ENCODE results near the gene IL12RB1. TPM values are rescaled to one million over a fixed set of nuclear protein-coding genes. Genes with fewer than 3 reads are reported as not detected.

IL12RB1 gene
- polyA plus RNA-seq, 1 experiment, result 0.10 TPM

- no peak for DNase-seq (ENCODE audit: low read depth)
- TF ChIP-seq CTCF (IDR thresholded peaks at IDR 0.05; ENCODE audit: insufficient read depth, low read depth, low read length), result no peak
- Histone ChIP-seq H3K27me3 (ENCODE audit: control insufficient read depth, insufficient read depth, low read length) (no peaks in the 10 kb centered on the region), H3K36me3 (ENCODE audit: control insufficient read depth, insufficient read depth, low read length) (peaks cover 13% of the 10 kb centered on the region), H3K4me3 (ENCODE audit: low read depth, low read length) (no peak overlapping the region)
- POLR2A ChIA-PET, result no interaction called here
- CTCF ChIA-PET, result interaction anchor here (0.6 to 1.0 kb wide), 2 partner anchors 22 to 48 kb away, joined by 3 read pairs; no protein-coding TSS in a partner anchor
Measured at GRCh38 chr19:18009412-18010066, 77.2 kb downstream of the IL12RB1 start.

Other genes starting within 250 kb of the IL12RB1 start
- gene JAK3, start 239.0 kb downstream of the IL12RB1 start, polyA plus RNA-seq (2011; rRNA removed), result 3.3 and 6.1 TPM in 2 replicates
- gene RPL18A, start 227.0 kb downstream of the IL12RB1 start, polyA plus RNA-seq (2011; rRNA removed), result 1,501 and 2,264 TPM in 2 replicates
- not detected in 2 replicates for gene SLC5A5, start 215.0 kb downstream of the IL12RB1 start, polyA plus RNA-seq (2011; rRNA removed)
- 37.6 and 40.8 TPM in 2 replicates for gene CCDC124, start 153.9 kb downstream of the IL12RB1 start, polyA plus RNA-seq (2011; rRNA removed)
- gene KCNN1, start 119.8 kb downstream of the IL12RB1 start, polyA plus RNA-seq (2011; rRNA removed), result 0.06 and 0.10 TPM in 2 replicates
- gene ARRDC2, start 78.8 kb downstream of the IL12RB1 start, polyA plus RNA-seq (2011; rRNA removed), result 4.5 and 6.0 TPM in 2 replicates
- 1.9 and 2.8 TPM in 2 replicates for gene MAST3, start 10.8 kb upstream of the IL12RB1 start, polyA plus RNA-seq (2011; rRNA removed)
- 9.4 and 17.4 TPM in 2 replicates for gene PIK3R2, start 66.2 kb upstream of the IL12RB1 start, polyA plus RNA-seq (2011; rRNA removed)
- 11.1 and 14.5 TPM in 2 replicates for gene IFI30, start 86.9 kb upstream of the IL12RB1 start, polyA plus RNA-seq (2011; rRNA removed)
- gene MPV17L2, start 106.3 kb upstream of the IL12RB1 start, polyA plus RNA-seq (2011; rRNA removed), result 13.3 and 25.0 TPM in 2 replicates
- gene RAB3A, start 117.1 kb upstream of the IL12RB1 start, polyA plus RNA-seq (2011; rRNA removed), result 1.4 and 2.0 TPM in 2 replicates
- gene PDE4C, start 139.5 kb upstream of the IL12RB1 start, polyA plus RNA-seq (2011; rRNA removed), result 0.06 and 0.12 TPM in 2 replicates
- 0.82 and 1.5 TPM in 2 replicates for gene IQCN, start 187.5 kb upstream of the IL12RB1 start, polyA plus RNA-seq (2011; rRNA removed)
- gene JUND, start 194.7 kb upstream of the IL12RB1 start, polyA plus RNA-seq (2011; rRNA removed), result 92.0 and 124 TPM in 2 replicates
- 94.7 and 99.8 TPM in 2 replicates for gene LSM4, start 236.1 kb upstream of the IL12RB1 start, polyA plus RNA-seq (2011; rRNA removed)